Mesenchymal stem cell (in vitro differentiated cells and primary cell): ENCODE data around the gene MFAP1.

Experiments used
- DNase-seq: peaks from one replicate; pipeline ENCODE4 v3.0.0-alpha.2; 2013
- H2AFZ ChIP-seq: one replicate; pipeline ENCODE4 v1.6.1; 2013; ENCODE audit warnings: low read depth, mild to moderate bottlenecking, control low read depth, inconsistent platforms, low read length, moderate library complexity
- H2AK5ac ChIP-seq: 2 replicates; pipeline ENCODE4 v1.6.1; 2013; ENCODE audit warnings: low read length, moderate library complexity, mild to moderate bottlenecking, inconsistent platforms; ENCODE audit not compliant: severe bottlenecking
- H2BK120ac ChIP-seq: one replicate; pipeline ENCODE4 v1.6.1; 2013; ENCODE audit warnings: low read depth, mild to moderate bottlenecking, inconsistent platforms, low read length, moderate library complexity
- H2BK12ac ChIP-seq, 2 experiments: one replicate each; pipeline ENCODE4 v1.6.1; 2013; ENCODE audit warnings: inconsistent platforms in 2 of 2, low read length in 2 of 2, mild to moderate bottlenecking in 2 of 2, moderate library complexity in 2 of 2, control low read depth in 1 of 2
- H2BK15ac ChIP-seq: one replicate; pipeline ENCODE4 v1.6.1; 2013; ENCODE audit warnings: mild to moderate bottlenecking, low read depth, inconsistent platforms; ENCODE audit not compliant: poor library complexity, severe bottlenecking
- H2BK5ac ChIP-seq: 2 replicates; pipeline ENCODE4 v1.6.1; 2013; ENCODE audit warnings: low read depth, mild to moderate bottlenecking, low read length, control low read depth, inconsistent platforms; ENCODE audit not compliant: poor library complexity, severe bottlenecking
- H3K14ac ChIP-seq, 2 experiments: one replicate each; pipeline ENCODE4 v1.6.1; 2013; ENCODE audit warnings: inconsistent platforms in 2 of 2, low read length in 2 of 2, control low read depth in 1 of 2, mild to moderate bottlenecking in 1 of 2, moderate library complexity in 1 of 2
- H3K18ac ChIP-seq, 2 experiments: one replicate each; pipeline ENCODE4 v1.6.1; 2013; ENCODE audit warnings: inconsistent platforms in 2 of 2, low read length in 2 of 2, control low read depth in 1 of 2, low read depth in 1 of 2, mild to moderate bottlenecking in 1 of 2
- H3K23ac ChIP-seq, 2 experiments: one replicate each; pipeline ENCODE4 v1.6.1; 2013; ENCODE audit warnings: inconsistent platforms in 2 of 2, low read length in 2 of 2, mild to moderate bottlenecking in 2 of 2, moderate library complexity in 2 of 2, control low read depth in 1 of 2
- H3K27ac ChIP-seq: 2 replicates; pipeline ENCODE4 v1.5.1; 2013; ENCODE audit warnings: mild to moderate bottlenecking, moderate library complexity, low read length, control low read depth, inconsistent platforms; ENCODE audit not compliant: poor library complexity, severe bottlenecking
- H3K27me3 ChIP-seq, 2 experiments: 2 replicates each; pipeline versions ENCODE4 v1.6.1 to v1.7.0; 2013; ENCODE audit warnings: low read length in 2 of 2, mild to moderate bottlenecking in 2 of 2, moderate library complexity in 2 of 2, control low read depth in 1 of 2, inconsistent platforms in 1 of 2; ENCODE audit not compliant: control insufficient read depth in 1 of 2, insufficient read depth in 1 of 2
- H3K36me3 ChIP-seq, 2 experiments: 2 replicates each; pipeline versions ENCODE4 v1.6.1 to v1.7.0; 2013; ENCODE audit warnings: low read length in 2 of 2, control low read depth in 1 of 2, inconsistent platforms in 1 of 2, low read depth in 1 of 2, mild to moderate bottlenecking in 1 of 2; ENCODE audit not compliant: insufficient read depth in 2 of 2, control insufficient read depth in 1 of 2
- H3K4ac ChIP-seq, 2 experiments: one replicate each; pipeline ENCODE4 v1.6.1; 2013; ENCODE audit warnings: inconsistent platforms in 2 of 2, low read length in 2 of 2, mild to moderate bottlenecking in 2 of 2, moderate library complexity in 2 of 2, control low read depth in 1 of 2, low read depth in 1 of 2
- H3K4me1 ChIP-seq: 2 replicates; pipeline ENCODE4 v1.6.1; 2013; ENCODE audit warnings: low read depth, low read length, control low read depth; ENCODE audit not compliant: control insufficient read depth, insufficient read depth
- H3K4me2 ChIP-seq: 2 replicates; pipeline ENCODE4 v1.6.1; 2013; ENCODE audit warnings: low read length, mild to moderate bottlenecking, inconsistent platforms; ENCODE audit not compliant: poor library complexity, severe bottlenecking
- H3K4me3 ChIP-seq, 2 experiments: 2 replicates each; pipeline versions ENCODE4 v1.5.1 to v1.7.0; 2013; ENCODE audit warnings: low read length in 2 of 2, mild to moderate bottlenecking in 2 of 2, control low read depth in 1 of 2, low read depth in 1 of 2; ENCODE audit not compliant: insufficient read depth in 1 of 2
- H3K79me1 ChIP-seq: replicated peaks from 2 replicates; pipeline ENCODE4 v1.6.1; 2013; ENCODE audit warnings: mild to moderate bottlenecking, control low read depth, low read length, inconsistent platforms; ENCODE audit not compliant: poor library complexity, severe bottlenecking
- H3K9ac ChIP-seq: 2 replicates; pipeline ENCODE4 v1.7.0; 2013; ENCODE audit warnings: mild to moderate bottlenecking, low read length, moderate library complexity
- H3K9me3 ChIP-seq: 2 replicates; pipeline ENCODE4 v1.7.0; 2013; ENCODE audit warnings: mild to moderate bottlenecking, low read length; ENCODE audit not compliant: control insufficient read depth
- H4K8ac ChIP-seq: one replicate; pipeline ENCODE4 v1.6.1; 2013; ENCODE audit warnings: inconsistent platforms, mild to moderate bottlenecking, low read length, moderate library complexity
- H4K91ac ChIP-seq: one replicate; pipeline ENCODE4 v1.6.1; 2013; ENCODE audit warnings: mild to moderate bottlenecking, low read length, inconsistent platforms
- WGBS: methylation state at CpG from one replicate; pipeline ENCODE4 v1.1.7; 2013; ENCODE audit warnings: mixed read lengths; 5-methylcytosine and 5-hydroxymethylcytosine counted together

The MFAP1 gene

DNA sequence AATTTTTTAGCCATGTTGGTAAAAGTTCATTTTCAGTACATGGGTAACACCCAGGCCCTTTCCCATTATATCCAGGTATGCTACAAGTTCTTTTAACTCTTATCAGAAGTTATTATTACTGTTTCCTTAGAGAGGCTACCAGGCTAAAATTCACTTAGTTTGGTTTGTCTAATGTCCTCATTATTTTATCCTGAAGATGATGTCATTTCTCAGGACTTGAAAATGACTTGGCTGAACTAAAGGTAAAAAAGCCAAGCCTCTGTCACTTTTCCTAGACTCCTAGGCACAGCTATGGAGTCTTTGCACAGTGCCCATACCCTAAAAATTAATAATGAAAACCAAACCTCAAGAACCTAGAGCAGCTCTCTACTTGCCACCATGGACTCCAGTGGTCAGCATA lies 51.9 kb downstream of the MFAP1 start:
- H3K4me2 ChIP-seq: no peak overlapping the region
- H3K9me3 ChIP-seq: no peaks in the 10 kb centered on the region
- no peak overlapping the region for H4K8ac ChIP-seq
- no peak overlapping the region for H3K4ac ChIP-seq
- H4K91ac ChIP-seq: no peak overlapping the region
- no peak overlapping the region for H2AFZ ChIP-seq
- no peak overlapping the region for H3K23ac ChIP-seq
- H3K36me3 ChIP-seq: peaks cover 27 to 68% of the 10 kb centered on the region in 2 experiments
- no peak overlapping the region for H2BK5ac ChIP-seq
- no peak for DNase-seq
- H2BK120ac ChIP-seq: no peak overlapping the region
- H3K14ac ChIP-seq: no peak overlapping the region
- peak overlapping the region; percentile 39 for H3K9ac ChIP-seq
- H2BK12ac ChIP-seq: no peak overlapping the region
- peaks cover 6% of the 10 kb centered on the region for H3K79me1 ChIP-seq
- H2BK15ac ChIP-seq: no peak overlapping the region
- H3K4me1 ChIP-seq: peaks cover 13% of the 10 kb centered on the region
- H3K18ac ChIP-seq: no peak overlapping the region
- H2AK5ac ChIP-seq: no peak overlapping the region
- no peak overlapping the region for H3K4me3 ChIP-seq
- no peak overlapping the region for H3K27ac ChIP-seq
- no peaks in the 10 kb centered on the region for H3K27me3 ChIP-seq

GRCh38 chr15:43771816-43772215 lies 52.7 kb downstream of the MFAP1 start:
- H2BK120ac ChIP-seq: no peak overlapping the region
- H3K27me3 ChIP-seq: no peaks in the 10 kb centered on the region
- peaks cover 10% of the 10 kb centered on the region for H3K4me1 ChIP-seq
- H3K79me1 ChIP-seq: peaks cover 6% of the 10 kb centered on the region
- WGBS: 82% methylated on average over 2 of the region's 2 CpGs
- H3K9ac ChIP-seq: peak overlapping the region; percentile 39
- H4K8ac ChIP-seq: no peak overlapping the region
- H3K36me3 ChIP-seq: peaks cover 35 to 76% of the 10 kb centered on the region in 2 experiments
- no peak overlapping the region for H3K4me3 ChIP-seq
- no peak overlapping the region for H2BK15ac ChIP-seq
- no peak overlapping the region for H2BK12ac ChIP-seq
- H3K14ac ChIP-seq: no peak overlapping the region
- H4K91ac ChIP-seq: no peak overlapping the region
- H2AK5ac ChIP-seq: no peak overlapping the region
- no peak overlapping the region for H3K4me2 ChIP-seq
- H2AFZ ChIP-seq: no peak overlapping the region
- H3K9me3 ChIP-seq: no peaks in the 10 kb centered on the region
- no peak overlapping the region for H3K27ac ChIP-seq
- H3K23ac ChIP-seq: no peak overlapping the region
- H2BK5ac ChIP-seq: no peak overlapping the region
- peak; percentile 28 for DNase-seq
- H3K18ac ChIP-seq: no peak overlapping the region
- no peak overlapping the region for H3K4ac ChIP-seq

DNA sequence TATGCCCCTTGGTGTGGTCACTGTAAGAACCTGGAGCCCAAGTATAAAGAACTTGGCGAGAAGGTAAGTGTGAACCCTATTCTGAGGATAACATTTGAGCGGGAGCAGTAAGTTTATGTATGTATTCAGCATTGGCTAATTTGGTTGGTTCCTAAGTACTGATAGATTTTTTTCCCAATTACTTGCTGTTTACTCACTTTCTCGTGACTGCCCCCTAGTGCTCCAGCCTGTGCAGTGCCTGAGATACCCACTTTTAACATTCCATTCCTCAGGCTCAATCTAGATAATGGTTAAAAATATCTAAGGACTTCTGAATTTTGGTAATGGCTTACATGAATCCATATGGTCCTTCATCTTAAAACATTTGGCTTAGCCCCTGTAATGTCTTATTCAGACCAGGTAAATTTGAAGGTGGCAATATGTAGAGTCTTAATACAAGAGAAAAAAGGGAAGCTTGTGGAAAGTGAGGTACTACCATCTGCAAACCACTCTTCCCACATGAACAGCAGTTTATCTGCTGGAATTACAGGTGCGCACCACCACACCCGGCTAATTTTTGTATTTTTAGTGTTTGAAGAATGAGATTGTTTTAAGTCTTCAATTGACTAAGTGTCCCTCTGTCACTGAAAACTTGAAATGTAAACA lies 54.8 kb downstream of the MFAP1 start:
- H3K9me3 ChIP-seq: no peaks in the 10 kb centered on the region
- no peak overlapping the region for H3K27ac ChIP-seq
- WGBS: 41% methylated on average over 3 of the region's 5 CpGs
- H4K8ac ChIP-seq: no peak overlapping the region
- no peak overlapping the region for H3K18ac ChIP-seq
- H3K79me1 ChIP-seq: peaks cover 6% of the 10 kb centered on the region
- no peak overlapping the region for H2AFZ ChIP-seq
- no peak overlapping the region for H2BK5ac ChIP-seq
- no peak overlapping the region for H3K4me3 ChIP-seq
- H2BK120ac ChIP-seq: no peak overlapping the region
- H2BK12ac ChIP-seq: no peak overlapping the region
- no peaks in the 10 kb centered on the region for H3K4me1 ChIP-seq
- peak; percentile 68 for DNase-seq
- no peak overlapping the region for H4K91ac ChIP-seq
- H2AK5ac ChIP-seq: no peak overlapping the region
- peaks cover 35 to 97% of the 10 kb centered on the region in 2 experiments for H3K36me3 ChIP-seq
- no peaks in the 10 kb centered on the region for H3K27me3 ChIP-seq
- no peak overlapping the region for H3K23ac ChIP-seq
- H2BK15ac ChIP-seq: no peak overlapping the region
- H3K4ac ChIP-seq: no peak overlapping the region
- H3K4me2 ChIP-seq: no peak overlapping the region
- no peak overlapping the region for H3K14ac ChIP-seq
- peak overlapping the region; percentile 3 for H3K9ac ChIP-seq

GRCh38 chr15:43763819-43764446 lies 60.6 kb downstream of the MFAP1 start:
- H3K18ac ChIP-seq: no peak overlapping the region
- H3K9me3 ChIP-seq: no peaks in the 10 kb centered on the region
- no peak overlapping the region for H2AK5ac ChIP-seq
- H3K27ac ChIP-seq: no peak overlapping the region
- H3K79me1 ChIP-seq: peaks cover 6% of the 10 kb centered on the region
- H4K91ac ChIP-seq: no peak overlapping the region
- no peak overlapping the region for H2BK5ac ChIP-seq
- peaks cover 30 to 90% of the 10 kb centered on the region in 2 experiments for H3K36me3 ChIP-seq
- no peak overlapping the region for H3K14ac ChIP-seq
- no peak overlapping the region for H4K8ac ChIP-seq
- no peaks in the 10 kb centered on the region for H3K4me1 ChIP-seq
- H3K4me3 ChIP-seq: no peak overlapping the region
- no peak overlapping the region for H2AFZ ChIP-seq
- H3K9ac ChIP-seq: no peak overlapping the region
- H3K4me2 ChIP-seq: no peak overlapping the region
- WGBS: 88% methylated on average over 2 of the region's 2 CpGs
- no peak overlapping the region for H2BK12ac ChIP-seq
- DNase-seq: no peak
- H3K4ac ChIP-seq: no peak overlapping the region
- H3K27me3 ChIP-seq: no peaks in the 10 kb centered on the region
- no peak overlapping the region for H2BK15ac ChIP-seq
- H3K23ac ChIP-seq: no peak overlapping the region
- no peak overlapping the region for H2BK120ac ChIP-seq
